PC-9 (cell line): ENCODE data around the gene TLK2. TPM values are rescaled to one million over a fixed set of nuclear protein-coding genes. Genes with fewer than 3 reads are reported as not detected.

Source experiments
- BruUV-seq: library from RNA; stranded (reverse); fragments of 400-500 nt; replicated peaks from 2 replicates; lab custom pipeline; 2021; lab: Mats Ljungman, UMichigan
- CTCF ChIA-PET: fragments of 300-600 bp; sonication (Branson Sonifier 250); formaldehyde crosslinking; loops from one replicate; lab custom pipeline; 2022; ENCODE audit warnings: antibody characterized with exemption; lab: Charles Lee
- POLR2A ChIA-PET: fragments of 300-600 bp; sonication (Branson Sonifier 250); formaldehyde crosslinking; loops from one replicate; lab custom pipeline; 2022; ENCODE audit warnings: antibody characterized with exemption; ENCODE audit not compliant: unreplicated experiment; lab: Charles Lee
- DNase-seq, 2 experiments: peaks; one replicate each; pipeline versions ENCODE4 v3.0.0 to v3.0.0-alpha.2; 2015 to 2022; ENCODE audit warnings: mixed read lengths in 1 of 2
- H2AFZ ChIP-seq: fragments of 200-600 bp; sonication (generic); 2 replicates; pipeline ENCODE4 v1.8.1; 2017; ENCODE audit warnings: antibody characterized with exemption
- H3F3A ChIP-seq: fragments of 200-600 bp; sonication (generic); 2 replicates; pipeline ENCODE4 v1.8.1; 2017; ENCODE audit warnings: antibody characterized with exemption, mild to moderate bottlenecking, low read depth; ENCODE audit not compliant: insufficient read depth
- H3K27ac ChIP-seq: fragments of 200-600 bp; sonication (generic); 2 replicates; pipeline ENCODE4 v1.6.1; 2016; ENCODE audit warnings: mixed run types
- H3K27me3 ChIP-seq: fragments of 200-600 bp; sonication (generic); 2 replicates; pipeline ENCODE4 v1.6.1; 2016; ENCODE audit warnings: low read depth, mixed run types; ENCODE audit not compliant: insufficient read depth
- H3K36me3 ChIP-seq: fragments of 200-600 bp; sonication (generic); 2 replicates; pipeline ENCODE4 v1.6.1; 2016; ENCODE audit warnings: low read depth, mixed run types
- H3K4me1 ChIP-seq: fragments of 200-600 bp; sonication (generic); replicated peaks from 2 replicates; pipeline ENCODE4 v1.6.1; 2016; ENCODE audit warnings: mixed run types; ENCODE audit not compliant: insufficient read depth
- H3K4me2 ChIP-seq: fragments of 200-600 bp; sonication (generic); 2 replicates; pipeline ENCODE4 v1.6.1; 2017; ENCODE audit warnings: mixed run types
- H3K4me3 ChIP-seq: fragments of 200-600 bp; sonication (generic); 2 replicates; pipeline ENCODE4 v1.6.1; 2016; ENCODE audit warnings: mixed run types
- H3K79me2 ChIP-seq: fragments of 200-600 bp; sonication (generic); 2 replicates; pipeline ENCODE4 v1.6.1; 2017; ENCODE audit warnings: low read depth, mixed run types
- H3K9me2 ChIP-seq: fragments of 200-600 bp; sonication (generic); 2 replicates; pipeline ENCODE4 v1.8.1; 2017; ENCODE audit warnings: mild to moderate bottlenecking; ENCODE audit not compliant: insufficient read depth
- H3K9me3 ChIP-seq: fragments of 200-600 bp; sonication (generic); 2 replicates; pipeline ENCODE4 v1.8.1; 2016; ENCODE audit warnings: low read depth; ENCODE audit not compliant: insufficient read depth
- H4K20me1 ChIP-seq: fragments of 200-600 bp; sonication (generic); 2 replicates; pipeline ENCODE4 v1.8.1; 2017; ENCODE audit not compliant: insufficient read depth
- CTCF ChIP-seq: fragments of 200-600 bp; sonication (generic); conservative IDR thresholded peaks from 2 replicates; pipeline ENCODE4 v1.6.1; 2017; ENCODE audit warnings: mixed run types, antibody characterized with exemption, mild to moderate bottlenecking, moderate library complexity
- EZH2 ChIP-seq: fragments of 200-600 bp; sonication (generic); IDR thresholded peaks from 2 replicates; pipeline ENCODE4 v1.8.0; 2017; ENCODE audit warnings: antibody characterized with exemption, low read depth
- intact Hi-C: fragments of 100-400 bp; cut with micrococcal nuclease; formaldehyde crosslinking; loops from one replicate; pipeline ENCODE4 v1.10.0; 2022; ENCODE audit not compliant: unreplicated experiment
- total RNA-seq: library from RNA; stranded (reverse); gene quantifications from 2 replicates; pipeline ENCODE4 v1.2.3, GENCODE V29; 2021

The TLK2 gene
- total RNA-seq, 1 experiment from 2014 or later: 40.7 TPM

DNA sequence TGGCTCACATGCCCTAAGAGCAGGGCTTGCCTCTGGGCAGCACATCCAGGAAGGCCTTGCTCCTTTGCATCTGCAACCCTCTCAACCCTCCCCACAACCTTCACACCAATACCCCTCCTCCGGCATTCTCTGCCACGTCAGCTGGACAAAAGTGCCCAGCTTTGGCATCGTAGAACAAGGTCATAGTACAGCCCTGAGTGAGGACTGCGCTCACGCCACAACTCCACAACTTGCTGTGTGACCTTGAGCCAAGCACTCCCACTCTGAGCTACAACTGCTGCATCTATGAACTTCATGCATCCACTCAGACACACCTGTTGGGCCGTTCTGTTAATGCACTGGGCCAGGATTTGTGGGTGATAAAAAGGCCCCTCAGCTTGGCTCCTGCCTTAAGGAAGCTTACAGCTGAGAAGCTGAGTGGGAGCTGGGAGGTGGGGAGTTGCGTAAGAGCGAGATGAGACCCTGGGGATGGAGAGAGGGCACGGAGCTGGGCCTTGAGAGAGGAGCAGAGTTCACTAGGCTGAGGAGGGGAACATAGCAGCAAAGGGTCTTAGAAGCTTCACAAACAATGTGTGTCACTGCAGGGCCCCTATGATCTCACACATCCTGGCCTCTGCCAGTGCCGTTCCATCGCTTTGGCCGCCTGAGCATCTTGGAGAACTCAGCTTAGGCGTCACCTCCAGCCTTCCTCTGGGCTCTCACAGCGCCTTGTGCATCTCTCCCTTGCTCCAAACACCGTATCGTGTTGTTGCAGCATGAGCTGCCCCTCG lies 140.2 kb downstream of the TLK2 start:
- no TSS peak for BruUV-seq
- H3K79me2 ChIP-seq: no peaks in the 10 kb centered on the region
- POLR2A ChIA-PET: interaction anchor here (0.5 to 0.6 kb wide), 2 partner anchors 15 to 34 kb away, joined by 3 read pairs; no protein-coding TSS in a partner anchor
- TF ChIP-seq CTCF: no peak
- TF ChIP-seq EZH2: no peak
- H2AFZ ChIP-seq: no peak overlapping the region
- H3F3A ChIP-seq: peaks cover 5% of the 10 kb centered on the region; the same call in 1 of the 2 replicates
- H4K20me1 ChIP-seq: no peaks in the 10 kb centered on the region
- no peaks in the 10 kb centered on the region for H3K36me3 ChIP-seq
- CTCF ChIA-PET: no interaction called here
- H3K4me3 ChIP-seq: no peak overlapping the region
- intact Hi-C loops: no loop called here
- no peak for DNase-seq
- H3K27me3 ChIP-seq: no peaks in the 10 kb centered on the region
- H3K4me2 ChIP-seq: no peak overlapping the region
- H3K9me3 ChIP-seq: no peaks in the 10 kb centered on the region
- H3K9me2 ChIP-seq: no peaks in the 10 kb centered on the region
- H3K27ac ChIP-seq: no peak overlapping the region
- H3K4me1 ChIP-seq: no peaks in the 10 kb centered on the region

DNA sequence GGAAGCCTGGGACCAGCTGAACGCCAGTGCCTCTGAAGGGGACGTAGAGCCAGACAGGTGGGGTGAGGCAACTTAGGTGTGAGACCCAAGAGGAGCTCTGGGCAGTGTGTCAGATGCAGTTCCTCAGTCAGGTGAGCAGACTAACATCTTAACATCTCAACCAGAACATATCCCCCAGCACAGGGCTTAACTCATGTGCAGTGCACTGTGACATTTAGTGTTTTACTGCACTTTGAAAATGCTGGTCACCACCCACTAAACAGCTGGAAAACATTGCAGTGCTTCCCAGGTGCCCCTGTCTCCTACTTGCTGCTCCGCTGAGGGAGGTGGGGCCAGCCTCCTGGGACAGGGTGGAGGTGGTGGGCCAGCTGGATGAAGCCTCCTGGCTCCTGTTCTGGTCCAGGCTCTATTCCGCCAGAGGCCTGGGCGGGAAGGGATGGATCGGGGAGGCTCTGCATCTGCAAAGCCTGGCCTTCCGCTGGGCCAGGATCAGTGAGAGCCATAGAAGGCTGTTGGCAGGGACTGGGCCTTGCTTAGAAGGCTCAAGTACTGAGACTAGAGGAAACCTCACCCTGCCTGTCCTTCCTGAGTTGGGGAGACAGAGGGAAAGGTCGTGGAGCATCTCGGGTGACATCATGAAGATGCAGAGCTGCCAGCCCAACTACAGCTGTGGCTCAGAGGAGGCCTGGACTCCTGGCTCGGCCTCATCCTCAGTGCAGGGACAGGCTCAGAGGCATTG lies 141.0 kb downstream of the TLK2 start:
- no peaks in the 10 kb centered on the region for H3K9me2 ChIP-seq
- H4K20me1 ChIP-seq: no peaks in the 10 kb centered on the region
- H2AFZ ChIP-seq: no peak overlapping the region
- H3K36me3 ChIP-seq: no peaks in the 10 kb centered on the region
- no peak overlapping the region for H3K4me3 ChIP-seq
- POLR2A ChIA-PET: interaction anchor here (0.6 kb wide), 4 partner anchors 17 to 606 kb away, joined by 3 to 6 read pairs (median 4); no protein-coding TSS in a partner anchor
- H3K4me1 ChIP-seq: no peaks in the 10 kb centered on the region
- H3K27me3 ChIP-seq: no peaks in the 10 kb centered on the region
- BruUV-seq: no TSS peak
- intact Hi-C loops: no loop called here
- CTCF ChIA-PET: no interaction called here
- H3K4me2 ChIP-seq: no peak overlapping the region
- no peak for TF ChIP-seq EZH2
- no peak for TF ChIP-seq CTCF
- DNase-seq: no peak
- H3K79me2 ChIP-seq: no peaks in the 10 kb centered on the region
- no peaks in the 10 kb centered on the region for H3K9me3 ChIP-seq
- no peak overlapping the region for H3K27ac ChIP-seq
- H3F3A ChIP-seq: peaks cover 5% of the 10 kb centered on the region; the same call in 1 of the 2 replicates

GRCh38 chr17:62621223-62621622 lies 142.6 kb downstream of the TLK2 start:
- no peaks in the 10 kb centered on the region for H3K27me3 ChIP-seq
- CTCF ChIA-PET: no interaction called here

More at GRCh38 chr17:62621223-62621622, 142.6 kb downstream of the TLK2 start:
- DNase-seq: no peak
- H2AFZ ChIP-seq: no peak overlapping the region
- no TSS peak for BruUV-seq
- H3K4me2 ChIP-seq: no peak overlapping the region
- no peaks in the 10 kb centered on the region for H3K9me2 ChIP-seq
- H4K20me1 ChIP-seq: no peaks in the 10 kb centered on the region
- no peaks in the 10 kb centered on the region for H3K36me3 ChIP-seq
- POLR2A ChIA-PET: interaction anchor here (0.6 to 0.7 kb wide), 2 partner anchors 30 to 654 kb away, joined by 6 read pairs; no protein-coding TSS in a partner anchor
- no peak overlapping the region for H3K27ac ChIP-seq
- peaks cover 5% of the 10 kb centered on the region; the same call in 1 of the 2 replicates for H3F3A ChIP-seq
- H3K79me2 ChIP-seq: no peaks in the 10 kb centered on the region
- no peaks in the 10 kb centered on the region for H3K9me3 ChIP-seq
- no peaks in the 10 kb centered on the region for H3K4me1 ChIP-seq
- no peak for TF ChIP-seq CTCF
- TF ChIP-seq EZH2: no peak
- intact Hi-C loops: no loop called here
- no peak overlapping the region for H3K4me3 ChIP-seq
